ENCODE data around the gene SULT1E1.
"Not testable (repeated sequence)": the region's sequence is repeated elsewhere in the genome, so short reads cannot be mapped to it uniquely, and the experiment has no call there.

Gene SULT1E1

GRCh38 chr4:69843301-69843700 is 16.6 kb downstream of the SULT1E1 start:
- DNase-seq = no peak

- DNase-seq = no peak
Observed at GRCh38 chr4:69838977-69839376, 21.0 kb downstream of the SULT1E1 start.

- no peak for DNase-seq
Observed at GRCh38 chr4:69836287-69836686, 23.7 kb downstream of the SULT1E1 start.

GRCh38 chr4:69835766-69836165 is 24.2 kb downstream of the SULT1E1 start:
- no peak for DNase-seq

- DNase-seq = no peak
Observed at GRCh38 chr4:69833251-69833650, 26.7 kb downstream of the SULT1E1 start.

GRCh38 chr4:69832326-69833030 is 27.5 kb downstream of the SULT1E1 start:
- no peak for DNase-seq

GRCh38 chr4:69831646-69832325 is 28.2 kb downstream of the SULT1E1 start:
- DNase-seq = no peak

- DNase-seq = no peak
Observed at GRCh38 chr4:69831270-69831627, 28.7 kb downstream of the SULT1E1 start.

GRCh38 chr4:69830560-69831269 is 29.2 kb downstream of the SULT1E1 start:
- no peak for DNase-seq

- no peak for DNase-seq
Observed at GRCh38 chr4:69830192-69830559, 29.8 kb downstream of the SULT1E1 start.

GRCh38 chr4:69829678-69830077 is 30.3 kb downstream of the SULT1E1 start:
- no peak for DNase-seq

GRCh38 chr4:69828828-69829227 is 31.1 kb downstream of the SULT1E1 start:
- DNase-seq = no peak

- DNase-seq = not testable (repeated sequence)
Observed at GRCh38 chr4:69825056-69825455, 34.9 kb downstream of the SULT1E1 start.

- no peak for DNase-seq
Observed at GRCh38 chr4:69823481-69824186, 36.3 kb downstream of the SULT1E1 start.

GRCh38 chr4:69823048-69823447 is 36.9 kb downstream of the SULT1E1 start:
- DNase-seq = no peak

- no peak for DNase-seq
Observed at GRCh38 chr4:69822198-69822597, 37.7 kb downstream of the SULT1E1 start.

GRCh38 chr4:69818060-69818639 is 41.8 kb downstream of the SULT1E1 start:
- DNase-seq = no peak

GRCh38 chr4:69816236-69816635 is 43.7 kb downstream of the SULT1E1 start:
- no peak for DNase-seq

- DNase-seq = no peak
Observed at GRCh38 chr4:69813628-69814027, 46.3 kb downstream of the SULT1E1 start.

GRCh38 chr4:69811166-69811565 is 48.8 kb downstream of the SULT1E1 start:
- DNase-seq = no peak

GRCh38 chr4:69800599-69800998 is 59.3 kb downstream of the SULT1E1 start:
- no peak for DNase-seq

- DNase-seq = no peak
Observed at GRCh38 chr4:69799337-69799736, 60.6 kb downstream of the SULT1E1 start.

- no peak for DNase-seq
Observed at GRCh38 chr4:69793732-69794131, 66.2 kb downstream of the SULT1E1 start.

All from GOT3 (cell line).